GM12801 (cell line): ENCODE data around the gene CRB1.

ENCODE experiments used
- CTCF ChIP-seq: IDR thresholded peaks from one replicate; pipeline ENCODE4 v1.5.1; 2011; ENCODE audit warnings: control low read depth; ENCODE audit not compliant: insufficient read length; ENCODE audit errors: extremely low read depth

Gene CRB1

DNA sequence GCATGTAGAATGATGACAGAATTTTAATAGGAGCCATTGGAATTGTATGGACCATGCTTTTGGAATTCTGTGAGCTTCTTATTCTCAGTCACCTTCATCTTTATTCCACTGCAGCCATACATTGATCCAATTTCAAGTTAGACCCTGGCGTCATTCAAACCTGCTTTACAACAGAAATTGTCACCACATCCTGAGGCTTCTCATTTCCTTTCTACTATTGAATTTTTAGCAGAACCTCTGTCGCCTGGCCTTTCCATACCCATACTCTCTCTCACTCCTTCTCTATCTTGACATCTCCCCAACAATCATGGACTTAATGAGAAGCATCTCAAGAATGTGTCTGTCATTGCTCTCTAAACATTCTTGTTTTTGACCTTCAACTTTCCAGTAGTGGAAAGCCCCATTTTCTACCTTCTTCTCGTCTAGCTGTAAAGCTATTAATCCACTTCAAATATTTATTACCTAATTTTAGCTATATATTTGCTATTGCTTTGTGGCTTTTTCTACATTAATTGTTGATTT is 74.1 kb downstream of the CRB1 start:
- TF ChIP-seq CTCF = no peak

DNA sequence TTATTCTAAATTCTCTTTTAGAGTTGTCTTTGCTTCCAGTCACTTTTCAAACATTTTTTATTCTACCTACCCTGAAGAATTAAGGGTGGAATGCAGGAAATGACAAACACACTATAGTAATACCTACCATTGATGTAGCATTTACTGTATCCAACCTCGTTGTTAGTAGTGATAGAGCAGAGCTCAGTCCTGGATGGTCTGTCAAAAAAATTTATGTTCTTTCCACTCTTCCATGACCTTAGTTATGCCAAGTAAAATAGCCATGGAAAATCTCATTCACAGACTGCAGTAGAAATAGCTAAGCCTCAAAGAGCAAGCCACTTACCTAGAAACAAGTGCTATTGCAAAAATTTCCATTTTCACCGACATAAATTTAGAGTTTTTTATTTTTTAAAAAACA is 74.6 kb downstream of the CRB1 start:
- no peak for TF ChIP-seq CTCF

- TF ChIP-seq CTCF = no peak
Measured at GRCh38 chr1:197343663-197344273, 75.7 kb downstream of the CRB1 start.

DNA sequence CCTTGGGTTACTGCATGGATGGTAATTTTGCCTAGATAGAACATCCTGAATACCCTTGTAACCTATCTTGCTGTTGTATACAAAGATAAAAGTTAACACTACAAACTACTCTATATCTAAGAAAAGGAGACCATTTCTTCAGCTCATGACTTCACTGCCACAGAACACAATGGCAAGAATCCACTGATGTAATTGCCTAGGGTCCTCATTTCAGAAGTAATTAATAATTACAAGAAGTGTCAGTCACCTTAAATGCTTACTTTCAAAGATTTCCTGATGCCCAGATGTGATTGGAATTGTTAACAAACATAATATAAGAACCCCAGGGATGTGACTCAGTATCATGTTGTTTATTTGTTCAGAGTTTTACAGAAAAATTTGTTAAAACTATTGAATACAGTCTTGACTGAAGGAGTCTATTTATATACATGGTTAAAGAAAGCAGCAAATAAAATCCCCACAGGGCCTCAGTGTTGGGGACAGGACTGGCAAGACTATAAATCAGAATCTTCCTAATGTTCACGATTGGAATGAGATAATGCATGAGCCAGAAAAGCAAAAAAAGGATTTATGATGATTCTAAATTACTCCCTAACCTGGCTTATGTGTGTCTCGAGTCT is 83.9 kb downstream of the CRB1 start:
- no peak for TF ChIP-seq CTCF

DNA sequence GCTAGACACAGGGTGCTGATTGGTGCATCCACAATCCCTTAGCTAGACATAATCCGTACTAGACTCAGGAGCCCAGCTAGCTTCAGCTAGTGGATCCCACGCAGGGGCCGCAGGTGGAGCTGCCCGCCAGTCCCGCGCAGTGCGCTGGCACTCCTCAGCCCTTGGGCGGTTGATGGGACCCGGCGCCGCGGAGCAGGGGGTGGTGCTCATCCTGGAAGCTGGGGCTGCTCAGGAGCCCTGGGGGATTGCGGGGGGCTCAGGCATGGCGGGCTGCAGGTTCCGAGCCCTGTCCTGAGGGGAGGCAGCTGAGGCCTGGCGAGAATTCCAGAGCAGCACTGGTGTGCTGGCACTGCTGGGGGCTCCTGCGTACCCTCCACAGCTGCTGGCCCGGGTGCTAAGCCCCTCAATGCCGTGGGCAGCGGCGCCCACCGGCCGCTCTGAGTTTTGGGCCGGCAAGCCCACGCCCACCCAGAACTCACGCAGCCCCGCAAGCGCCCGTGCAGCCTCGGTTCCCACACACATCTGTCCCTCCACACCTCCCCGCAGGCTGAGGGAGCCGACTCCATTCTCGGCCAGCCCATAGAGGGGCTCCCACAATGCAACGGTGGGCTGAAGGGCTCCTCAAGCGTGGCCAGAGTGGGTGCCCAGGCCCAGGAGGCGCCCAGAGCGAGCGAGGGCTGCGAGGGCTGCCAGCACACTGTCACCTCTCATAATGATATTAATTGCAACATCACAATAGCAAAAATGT is 87.4 kb downstream of the CRB1 start:
- no peak for TF ChIP-seq CTCF

DNA sequence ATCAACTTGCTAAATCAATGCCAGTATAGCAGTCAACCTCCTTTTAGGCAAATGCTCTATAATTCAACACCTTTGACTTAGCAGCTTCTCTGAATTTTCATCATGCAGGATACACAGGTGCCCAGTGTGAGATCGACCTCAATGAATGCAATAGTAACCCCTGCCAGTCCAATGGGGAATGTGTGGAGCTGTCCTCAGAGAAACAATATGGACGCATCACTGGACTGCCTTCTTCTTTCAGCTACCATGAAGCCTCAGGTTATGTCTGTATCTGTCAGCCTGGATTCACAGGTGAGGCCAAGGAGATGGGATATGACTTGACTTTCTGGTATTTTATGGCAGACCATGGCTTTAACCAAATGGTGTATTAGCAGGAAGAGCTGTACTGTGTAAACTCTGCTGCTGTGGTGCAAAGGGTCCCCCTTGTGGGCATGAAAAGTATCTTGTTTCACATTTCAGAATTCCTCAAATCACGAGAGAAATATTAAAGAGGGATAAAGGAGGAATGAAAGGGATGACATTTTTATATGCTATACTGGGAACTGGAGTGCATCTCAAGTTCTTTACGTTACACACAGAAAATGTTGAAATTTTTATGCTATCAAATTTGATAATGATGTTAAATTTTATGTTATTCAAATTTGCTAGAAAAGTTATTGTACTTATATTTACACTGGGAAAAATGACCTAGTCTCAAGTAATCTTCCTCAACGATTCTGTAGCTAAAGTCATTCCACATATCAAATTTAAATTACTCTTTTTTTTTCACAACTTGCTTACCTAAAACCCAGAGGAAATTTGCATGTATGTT is 88.9 kb downstream of the CRB1 start:
- no peak for TF ChIP-seq CTCF

DNA sequence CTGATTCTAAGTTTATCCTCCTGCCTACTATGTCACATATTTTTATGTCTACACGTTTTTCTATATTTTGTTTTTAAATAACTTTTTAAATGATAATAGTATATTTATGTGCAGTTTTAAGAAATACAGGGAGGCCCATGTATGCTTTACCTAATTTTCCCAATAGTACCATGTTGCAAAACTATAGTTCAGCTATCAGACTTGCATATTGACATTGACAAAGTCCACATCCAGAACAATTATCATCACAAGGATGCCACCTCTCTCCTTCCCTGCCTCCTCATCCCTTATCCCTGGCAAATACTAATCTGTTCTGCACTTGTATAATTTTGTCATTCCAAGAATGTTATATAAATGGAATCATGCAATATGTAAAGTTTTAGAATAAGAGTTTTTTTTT is 90.9 kb downstream of the CRB1 start:
- TF ChIP-seq CTCF = no peak
